ENCODE data around the gene RNPC3.
A peak's percentile ranks its signal among the peaks of the same experiment; 100 is the strongest.
"Not testable (repeated sequence)": the region's sequence is repeated elsewhere in the genome, so short reads cannot be mapped to it uniquely, and the experiment has no call there.

The RNPC3 gene

GRCh38 chr1:103561643-103562395, 36.3 kb downstream of the RNPC3 start:
- peak; percentile 56 for DNase-seq

GRCh38 chr1:103563056-103563455, 37.6 kb downstream of the RNPC3 start:
- no peak for DNase-seq

GRCh38 chr1:103569493-103569892, 44.0 kb downstream of the RNPC3 start:
- no peak for DNase-seq

GRCh38 chr1:103571289-103571688, 45.8 kb downstream of the RNPC3 start, which contains the start of gene AMY2B:
AMY2B (plus strand) TSS chr1:103571589; CDS start chr1:103571603, 14 bp downstream.
- DNase-seq, result not testable (repeated sequence)

GRCh38 chr1:103576065-103576464, 50.6 kb downstream of the RNPC3 start:
- DNase-seq, result peak; percentile 18

- DNase-seq, result not testable (repeated sequence)
These were observed 51.3 kb downstream of the RNPC3 start for GRCh38 chr1:103576784-103577183.

- no peak for DNase-seq
These were observed 57.0 kb downstream of the RNPC3 start for GRCh38 chr1:103582464-103582863.

- no peak for DNase-seq
These were observed 58.4 kb downstream of the RNPC3 start for GRCh38 chr1:103583887-103584286.

GRCh38 chr1:103584537-103584936, 59.0 kb downstream of the RNPC3 start:
- no peak for DNase-seq

GRCh38 chr1:103602740-103603139, 77.2 kb downstream of the RNPC3 start:
- not testable (repeated sequence) for DNase-seq

Data from OCI-M1 (cell line).